Measurements from ENCODE around the gene COMMD8.
A peak's percentile ranks its signal among the peaks of the same experiment; 100 is the strongest.

Gene COMMD8

GRCh38 chr4:47466056-47466785 lies 2.7 kb upstream of the COMMD8 start:
- TF ChIP-seq, protein P1, sequence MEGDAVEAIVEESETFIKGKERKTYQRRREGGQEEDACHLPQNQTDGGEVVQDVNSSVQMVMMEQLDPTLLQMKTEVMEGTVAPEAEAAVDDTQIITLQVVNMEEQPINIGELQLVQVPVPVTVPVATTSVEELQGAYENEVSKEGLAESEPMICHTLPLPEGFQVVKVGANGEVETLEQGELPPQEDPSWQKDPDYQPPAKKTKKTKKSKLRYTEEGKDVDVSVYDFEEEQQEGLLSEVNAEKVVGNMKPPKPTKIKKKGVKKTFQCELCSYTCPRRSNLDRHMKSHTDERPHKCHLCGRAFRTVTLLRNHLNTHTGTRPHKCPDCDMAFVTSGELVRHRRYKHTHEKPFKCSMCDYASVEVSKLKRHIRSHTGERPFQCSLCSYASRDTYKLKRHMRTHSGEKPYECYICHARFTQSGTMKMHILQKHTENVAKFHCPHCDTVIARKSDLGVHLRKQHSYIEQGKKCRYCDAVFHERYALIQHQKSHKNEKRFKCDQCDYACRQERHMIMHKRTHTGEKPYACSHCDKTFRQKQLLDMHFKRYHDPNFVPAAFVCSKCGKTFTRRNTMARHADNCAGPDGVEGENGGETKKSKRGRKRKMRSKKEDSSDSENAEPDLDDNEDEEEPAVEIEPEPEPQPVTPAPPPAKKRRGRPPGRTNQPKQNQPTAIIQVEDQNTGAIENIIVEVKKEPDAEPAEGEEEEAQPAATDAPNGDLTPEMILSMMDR (IDR thresholded peaks at IDR 0.05; ENCODE audit: low read depth, low read length, missing control alignments), result no peak
- DNase-seq (ENCODE audit: low read depth), result no peak
- H3K4me3 ChIP-seq (ENCODE audit: low read depth, low read length), result no peak overlapping the region

- DNase-seq (ENCODE audit: low read depth), result peak; percentile 64
- no peak overlapping the region for H3K4me3 ChIP-seq (ENCODE audit: low read depth, low read length)
- TF ChIP-seq, protein P1 (IDR thresholded peaks at IDR 0.05; ENCODE audit: low read depth, low read length, missing control alignments), result no peak
These were observed 1.5 kb upstream of the COMMD8 start for GRCh38 chr4:47465004-47465403.

- DNase-seq (ENCODE audit: low read depth), result no peak
- peak overlapping the region; percentile 81 for H3K4me3 ChIP-seq (ENCODE audit: low read depth, low read length)
- TF ChIP-seq, protein P1 (IDR thresholded peaks at IDR 0.05; ENCODE audit: low read depth, low read length, missing control alignments), result no peak
These were observed 685 bp downstream of the COMMD8 start for GRCh38 chr4:47462799-47463234.

DNA sequence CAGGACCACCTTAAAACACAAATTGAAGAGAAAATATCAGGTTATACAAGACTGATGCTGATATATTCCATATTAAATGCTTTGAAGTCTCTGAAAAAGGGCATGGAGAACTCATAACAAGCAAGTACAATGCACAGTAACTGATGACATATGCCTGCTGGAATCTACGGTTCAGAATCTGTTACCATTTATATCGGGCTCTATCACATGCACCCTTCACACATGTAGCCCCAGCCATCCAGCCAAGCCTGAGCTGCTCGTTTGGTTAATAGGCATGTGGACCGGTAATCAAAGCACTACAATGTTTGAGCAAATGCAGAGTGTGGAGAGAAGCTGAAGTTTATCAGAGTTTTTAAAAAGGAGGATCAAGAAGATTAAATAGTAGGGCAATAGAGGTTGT lies 11.8 kb downstream of the COMMD8 start:
- no peak overlapping the region for H3K4me3 ChIP-seq (ENCODE audit: low read depth, low read length)
- no peak for DNase-seq (ENCODE audit: low read depth)
- TF ChIP-seq, protein P1 (IDR thresholded peaks at IDR 0.05; ENCODE audit: low read depth, low read length, missing control alignments), result no peak

GRCh38 chr4:47444031-47444430 lies 19.5 kb downstream of the COMMD8 start:
- DNase-seq (ENCODE audit: low read depth), result no peak
- TF ChIP-seq, protein P1 (IDR thresholded peaks at IDR 0.05; ENCODE audit: low read depth, low read length, missing control alignments), result no peak
- no peak overlapping the region for H3K4me3 ChIP-seq (ENCODE audit: low read depth, low read length)

DNA sequence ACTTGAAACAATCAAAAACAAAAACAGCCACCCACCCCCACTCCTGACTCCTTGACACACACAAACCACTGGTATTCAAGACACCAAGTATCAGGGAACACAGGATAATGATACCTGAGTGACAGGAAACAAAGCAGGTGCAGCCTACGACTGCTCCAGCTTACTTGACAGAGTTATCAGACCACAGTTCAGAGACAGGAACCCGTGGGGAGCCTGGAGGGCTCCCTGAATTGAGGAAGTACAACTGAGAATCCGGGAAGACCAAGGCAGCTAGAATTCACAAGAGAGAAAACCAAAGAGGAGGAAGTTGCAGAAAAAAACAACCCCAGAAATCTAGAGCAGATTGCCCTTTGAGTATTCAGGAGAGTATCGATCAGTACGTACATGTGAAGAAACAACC lies 20.5 kb downstream of the COMMD8 start:
- TF ChIP-seq, protein P1 (IDR thresholded peaks at IDR 0.05; ENCODE audit: low read depth, low read length, missing control alignments), result no peak
- DNase-seq (ENCODE audit: low read depth), result peak; percentile 16
- no peak overlapping the region for H3K4me3 ChIP-seq (ENCODE audit: low read depth, low read length)

- no peak for DNase-seq (ENCODE audit: low read depth)
- H3K4me3 ChIP-seq (ENCODE audit: low read depth, low read length), result no peak overlapping the region
- TF ChIP-seq, protein P1 (IDR thresholded peaks at IDR 0.05; ENCODE audit: low read depth, low read length, missing control alignments), result no peak
These were observed 28.6 kb downstream of the COMMD8 start for GRCh38 chr4:47434931-47435330.

Data from GM12864 (cell line).